ENCODE data around the gene OSM.

OSM gene

DNA sequence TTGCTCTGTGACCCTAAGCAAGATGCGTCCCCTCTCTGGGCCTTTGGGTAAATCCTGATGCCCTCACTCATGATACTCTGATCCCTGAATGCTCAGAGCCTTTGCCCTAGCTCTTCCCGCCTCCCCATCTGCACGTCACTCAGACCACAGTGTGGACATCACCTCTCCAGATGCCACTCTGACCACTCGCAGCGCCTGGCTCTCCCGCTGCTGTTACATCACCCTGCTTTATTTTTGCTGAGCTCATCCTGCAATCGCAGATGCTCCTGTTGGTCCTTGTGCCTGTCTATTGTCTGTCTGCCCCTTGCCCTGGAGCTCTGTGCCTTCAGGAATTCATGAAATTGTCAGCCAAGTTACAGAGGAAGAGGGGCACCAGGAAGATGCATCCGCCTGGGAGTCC, 5.5 kb downstream of the OSM start:
- no peak for DNase-seq

DNA sequence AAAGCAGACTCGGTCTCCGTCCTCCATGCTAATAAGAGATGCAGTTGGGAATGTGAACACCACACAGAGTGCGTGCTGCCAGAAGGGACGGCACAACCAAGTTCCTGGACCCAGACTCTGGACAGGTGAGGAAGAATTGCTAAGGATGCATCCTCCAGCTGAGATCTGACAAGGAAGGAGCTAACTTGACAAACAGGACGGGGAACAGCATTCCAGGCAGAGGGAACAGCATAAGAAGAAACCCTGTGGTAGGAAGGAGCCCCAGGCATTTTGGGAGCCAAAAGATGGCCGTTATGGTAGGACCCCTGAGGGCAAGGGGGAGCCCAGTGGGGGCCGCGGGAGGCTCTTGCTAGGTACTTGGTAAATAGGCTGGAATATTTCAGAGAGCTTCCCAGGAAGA, 6.0 kb downstream of the OSM start:
- DNase-seq: no peak

DNA sequence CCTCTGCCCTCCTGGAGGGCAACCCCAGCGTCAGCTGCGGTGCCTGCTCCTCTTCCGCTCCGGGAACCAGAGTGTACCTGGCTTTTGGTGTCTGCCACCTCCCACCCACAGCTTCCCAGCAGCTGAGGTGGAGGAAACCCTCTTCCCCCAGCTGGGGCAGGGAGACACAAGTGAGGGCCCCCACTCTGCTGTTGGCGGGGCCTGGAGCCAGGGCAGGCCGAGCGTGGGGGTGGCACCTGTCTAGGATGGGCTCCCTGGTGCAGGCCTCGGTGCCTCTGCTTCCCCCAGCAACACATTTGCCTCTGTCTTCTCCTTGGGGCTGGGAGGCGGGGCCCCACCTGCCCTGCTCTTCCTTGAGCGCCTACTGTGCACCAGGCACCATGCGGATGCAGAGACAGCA, 6.4 kb downstream of the OSM start:
- no peak for DNase-seq

DNA sequence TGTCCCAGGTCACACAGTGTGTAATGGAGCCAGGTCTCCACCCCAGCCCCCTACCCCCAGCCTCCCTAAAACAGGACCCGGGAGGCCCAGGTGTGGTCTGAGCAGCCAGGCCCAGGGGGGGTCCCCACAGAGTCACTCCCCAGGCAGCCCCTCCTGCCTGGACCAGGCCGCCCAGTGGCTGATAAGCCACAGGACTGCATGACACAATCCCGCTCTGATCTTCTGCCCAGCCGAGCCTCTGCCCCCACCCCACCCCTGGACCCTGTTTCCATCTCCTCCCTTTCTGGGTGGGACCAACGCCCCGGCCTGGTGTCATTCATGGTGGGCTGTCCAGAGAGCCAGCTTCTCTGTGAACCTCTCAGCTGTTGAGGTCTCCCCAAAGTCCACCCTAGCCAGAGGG, 12.3 kb downstream of the OSM start:
- DNase-seq: no peak

DNA sequence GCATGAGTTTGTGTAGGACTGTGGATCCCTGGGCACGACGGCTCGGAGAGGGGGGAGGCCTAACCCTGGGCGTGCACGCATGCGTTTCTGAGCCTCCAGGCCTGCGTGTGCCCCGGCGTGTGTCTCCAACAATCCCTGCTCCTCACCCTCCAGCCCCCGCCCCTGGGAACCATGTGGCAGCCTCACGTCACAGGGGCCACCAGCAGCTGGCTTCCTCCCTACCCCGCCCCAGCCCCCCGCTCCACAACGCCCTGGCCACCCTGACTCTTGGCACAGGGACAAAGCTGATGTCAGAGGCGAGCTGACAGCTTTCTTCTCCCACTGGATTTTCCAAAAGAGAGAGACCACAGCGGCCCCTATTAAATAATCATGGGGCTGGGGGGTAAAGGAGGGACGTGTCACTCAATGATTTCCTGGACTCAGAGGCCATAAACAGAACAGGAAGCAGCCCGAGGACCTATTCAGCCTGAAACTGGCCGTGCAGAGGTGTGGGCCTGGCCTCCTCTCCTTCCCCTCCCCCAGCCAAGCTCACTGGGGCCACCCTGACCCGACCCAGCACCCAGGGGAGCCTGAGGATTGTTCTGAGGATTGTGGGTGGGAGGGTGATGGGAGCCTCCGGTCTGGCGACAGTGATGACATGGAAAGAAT, 13.3 kb downstream of the OSM start:
- DNase-seq: peak; percentile 85

DNA sequence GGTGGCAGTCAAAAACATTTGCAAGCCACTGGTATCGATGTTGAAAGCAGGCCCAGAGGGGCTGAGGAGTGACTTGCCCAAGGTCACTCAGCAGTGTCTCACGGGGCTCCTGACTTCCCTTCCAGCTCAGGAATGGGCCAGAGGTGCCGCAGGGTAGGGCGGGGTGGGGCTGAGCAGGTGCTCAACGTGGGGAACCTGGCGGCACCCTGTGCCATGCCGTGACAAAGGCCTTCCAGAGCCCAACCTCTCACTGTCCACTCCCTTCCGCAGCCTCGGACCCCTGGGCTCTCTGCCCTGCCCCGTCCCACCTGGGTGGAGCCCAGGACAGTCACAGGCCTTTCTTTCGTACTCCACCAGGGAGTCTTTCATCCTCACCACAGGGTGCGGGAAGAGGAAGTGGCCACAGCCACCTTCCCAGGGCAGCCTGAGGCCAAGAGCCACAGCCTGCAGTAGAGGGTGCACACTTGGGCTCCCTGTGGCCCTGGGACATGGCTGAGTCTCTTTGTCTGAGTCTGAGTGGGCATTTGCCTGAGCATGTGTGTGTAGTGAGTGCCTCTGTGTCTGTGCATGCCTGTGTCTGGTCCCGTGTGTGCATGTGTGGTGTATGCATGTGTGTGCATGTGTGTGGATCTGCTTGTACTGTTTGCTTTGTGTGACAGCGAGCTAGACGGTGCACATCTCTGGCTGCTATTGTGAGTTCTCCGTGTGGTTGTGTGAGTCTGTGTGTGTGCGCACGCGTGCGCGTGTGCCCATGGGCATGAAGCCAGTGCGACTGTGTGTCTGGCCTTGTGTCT, 14.0 kb downstream of the OSM start:
- no peak for DNase-seq

DNA sequence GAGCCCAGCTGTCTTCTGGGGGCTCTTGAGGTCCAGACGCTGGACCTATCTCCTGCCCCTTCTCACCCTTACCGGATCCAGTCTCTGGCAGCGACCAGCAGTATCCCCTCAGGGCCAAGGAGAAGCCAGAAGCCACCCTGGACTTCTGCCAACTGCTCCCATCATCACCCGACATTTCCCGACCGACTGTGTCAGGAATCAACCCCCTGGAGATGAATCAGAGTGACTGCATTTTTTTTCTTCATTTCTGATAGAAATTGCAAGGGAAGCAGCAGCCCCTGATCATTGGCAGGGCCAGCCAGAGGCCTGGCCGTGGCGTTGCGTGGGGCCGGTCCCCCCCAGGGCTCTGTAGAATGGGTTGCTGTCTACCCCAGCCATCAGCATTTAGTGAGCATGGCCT, 14.9 kb downstream of the OSM start:
- DNase-seq: no peak

DNA sequence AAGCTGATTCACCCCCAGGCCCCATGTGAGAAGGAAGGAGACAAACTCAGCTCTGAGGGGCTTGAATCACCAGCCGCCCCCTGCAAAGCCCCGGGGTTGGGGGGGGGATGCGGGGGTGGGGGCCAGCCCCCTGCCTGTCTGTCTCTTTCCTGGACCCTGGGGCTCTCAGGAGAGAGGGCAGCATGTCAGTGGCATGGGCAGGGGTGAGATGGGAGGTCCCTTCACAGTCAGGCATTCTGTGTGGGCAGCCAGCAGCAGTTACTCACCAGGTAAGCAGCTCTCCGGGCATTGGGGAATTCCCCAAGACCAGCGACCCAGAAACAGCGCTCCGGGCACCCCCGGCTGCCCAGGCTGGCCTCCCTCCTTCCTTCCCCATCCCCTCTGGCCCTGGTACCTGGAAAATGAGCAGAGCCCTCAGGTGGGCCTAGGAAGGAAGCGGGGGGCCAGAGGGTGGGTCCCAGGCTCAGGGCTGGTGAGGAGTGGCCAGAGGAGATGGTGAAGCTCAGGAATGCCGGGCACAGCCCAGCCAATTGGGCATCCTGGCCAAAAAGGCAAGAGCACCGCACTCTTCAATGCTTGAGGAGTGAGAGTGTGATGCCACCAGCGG, 15.9 kb downstream of the OSM start:
- no peak for DNase-seq

DNA sequence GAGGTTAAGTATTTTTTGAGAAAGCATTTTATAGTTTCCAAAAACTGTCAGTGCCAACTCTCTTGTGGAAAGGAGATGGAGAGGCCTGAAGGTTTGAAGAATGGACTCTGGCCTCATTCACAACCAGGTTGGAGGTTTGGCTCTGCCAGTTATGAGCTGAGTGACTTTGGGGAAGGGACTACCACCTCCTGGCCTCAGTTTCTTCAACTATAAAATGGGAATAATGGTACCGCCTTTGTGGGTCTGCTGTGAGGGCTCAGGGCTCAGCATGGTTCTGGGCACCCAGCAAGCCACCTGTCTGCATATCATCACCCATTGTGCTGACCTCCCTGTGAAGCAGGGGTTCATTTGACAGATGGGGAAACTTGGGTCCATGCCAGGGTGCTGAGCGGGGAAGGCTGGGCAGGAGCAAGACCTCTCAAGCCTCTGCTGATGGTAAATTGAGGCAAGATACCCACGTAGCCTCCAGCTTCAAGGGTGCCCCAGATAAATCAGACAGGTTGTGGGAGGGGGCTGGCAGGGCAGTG, 16.5 kb downstream of the OSM start:
- DNase-seq: no peak

DNA sequence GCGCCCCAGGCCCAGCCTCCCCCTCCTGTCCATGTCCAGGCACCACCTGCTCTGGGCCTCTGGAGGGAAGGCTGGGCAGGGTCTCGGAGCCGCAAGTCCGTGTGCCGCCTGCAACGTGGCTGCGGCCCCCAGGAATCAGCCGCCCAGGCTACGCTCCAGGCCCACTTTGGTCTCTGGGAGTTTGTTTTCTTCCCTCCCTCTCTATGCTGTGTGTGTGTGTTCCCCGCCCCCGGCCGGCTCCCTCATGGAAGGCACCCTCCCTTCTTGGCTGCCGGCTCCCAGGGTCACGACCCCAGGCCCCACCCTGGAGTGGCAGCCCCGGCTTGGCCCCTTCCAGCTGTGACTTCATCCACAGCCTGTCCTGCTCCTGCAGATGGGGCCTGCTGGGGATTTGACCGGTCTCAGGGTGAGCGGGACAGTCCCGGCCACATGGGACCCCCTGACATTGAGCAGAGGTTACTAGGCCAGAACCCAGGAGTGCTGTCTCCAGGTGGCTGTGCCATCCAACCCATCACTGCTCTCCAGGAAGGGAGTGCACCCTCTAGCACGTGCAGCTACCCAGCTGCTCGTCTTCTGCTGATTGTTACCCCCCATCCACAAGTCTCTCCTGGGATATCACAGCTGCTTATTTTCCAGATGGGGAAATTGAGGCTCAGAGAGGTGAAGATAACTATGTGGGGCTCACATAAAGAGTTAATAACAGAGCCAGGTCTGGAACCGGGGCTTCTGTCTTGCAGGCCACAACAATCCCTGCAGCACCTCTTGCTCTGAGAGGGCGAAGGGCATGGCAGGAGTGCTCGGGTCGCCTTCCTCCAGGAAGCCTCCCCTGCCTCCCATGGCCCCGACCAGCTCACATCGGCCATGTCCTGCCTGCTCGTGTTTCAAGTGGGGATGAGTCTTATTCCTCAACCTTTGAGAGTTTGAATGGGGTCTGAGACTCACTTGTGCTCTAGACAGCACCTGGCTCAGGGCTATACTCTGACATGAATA, 17.3 kb downstream of the OSM start:
- peak; percentile 78 for DNase-seq

DNA sequence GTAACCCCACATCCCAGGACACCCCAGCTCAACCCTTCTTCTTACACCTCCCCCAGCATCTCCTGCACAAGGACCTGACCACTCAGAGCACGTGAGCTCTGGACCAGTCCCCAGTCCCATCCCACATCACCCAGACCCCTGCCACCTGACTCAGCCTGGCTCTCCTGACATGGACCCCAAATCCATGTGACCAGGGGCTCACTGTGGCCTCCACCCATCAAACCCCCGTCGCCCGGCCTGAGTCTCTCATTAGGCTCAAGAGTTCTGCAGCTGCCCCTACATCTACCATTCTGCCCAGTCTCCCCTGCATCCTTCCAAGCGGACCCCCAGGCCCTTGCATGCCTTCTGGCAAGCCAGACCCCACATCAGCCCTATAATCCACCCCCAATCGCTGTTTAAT, 18.2 kb downstream of the OSM start:
- DNase-seq: no peak

DNA sequence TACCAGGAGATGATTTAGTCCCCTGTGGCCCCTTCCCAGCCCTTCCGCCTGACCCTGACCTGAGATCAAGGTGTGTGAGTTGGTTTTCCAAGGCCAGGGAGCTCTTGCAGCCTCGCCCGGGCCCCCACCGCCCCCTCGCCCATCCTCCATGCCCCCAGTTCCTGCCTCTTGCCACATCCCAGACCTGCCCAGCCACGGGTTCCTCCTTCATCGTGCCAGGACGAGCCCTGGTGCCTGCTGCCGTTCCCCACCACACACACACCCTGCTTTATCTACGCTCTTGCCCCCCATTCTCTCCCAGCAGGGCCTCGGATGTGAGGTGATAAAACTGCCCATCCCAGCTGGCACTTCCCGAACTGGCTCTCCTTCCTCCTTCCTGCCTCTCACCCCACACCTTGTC, 18.7 kb downstream of the OSM start:
- no peak for DNase-seq

DNA sequence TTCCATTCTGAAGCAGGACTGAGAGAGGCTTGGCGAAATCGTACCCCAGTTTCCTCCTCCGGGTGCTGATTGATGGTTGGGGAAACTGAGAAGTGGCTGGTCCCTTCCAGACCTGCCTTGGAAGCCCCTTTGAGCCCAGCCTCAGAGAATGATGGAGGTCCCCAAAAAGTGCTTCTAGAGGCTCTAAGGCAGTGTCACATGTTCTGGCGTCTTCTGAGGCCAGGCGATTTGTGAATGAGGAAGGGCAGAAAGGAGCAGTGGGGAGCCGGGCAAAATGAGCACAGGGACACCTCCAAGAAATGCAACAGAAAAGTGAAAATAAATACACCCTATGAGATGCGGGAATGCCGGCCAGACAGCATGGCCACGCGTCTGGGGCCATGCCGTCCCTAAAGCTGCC, 19.1 kb downstream of the OSM start:
- DNase-seq: no peak

DNA sequence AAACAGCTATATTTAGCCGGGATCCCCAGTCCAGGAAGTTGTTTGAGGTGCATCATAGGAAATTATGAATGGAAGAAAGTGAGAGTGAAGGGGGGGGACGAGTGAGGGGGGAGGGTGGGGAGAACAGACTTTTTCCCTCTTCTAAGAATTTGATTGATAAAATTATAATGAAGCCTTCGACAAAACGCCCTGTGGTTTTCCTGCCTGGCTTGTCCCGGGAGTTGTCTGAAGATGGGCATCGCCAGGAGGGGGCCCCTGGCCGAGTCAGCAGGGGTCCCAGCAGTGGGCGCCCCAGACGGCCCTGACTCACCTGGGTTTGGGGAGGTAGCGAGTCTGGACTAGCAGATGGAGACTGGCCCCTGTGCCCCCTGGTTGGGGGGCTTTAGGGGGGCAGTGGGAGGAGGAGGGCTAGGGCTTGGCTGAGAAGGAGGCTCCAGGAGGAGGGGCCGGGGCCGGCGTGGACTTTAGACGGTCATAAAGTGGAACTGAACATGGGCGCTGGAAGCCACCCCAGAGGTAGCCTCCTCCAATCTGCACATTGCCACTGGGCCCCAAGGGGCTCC, 19.8 kb downstream of the OSM start:
- DNase-seq: no peak

DNA sequence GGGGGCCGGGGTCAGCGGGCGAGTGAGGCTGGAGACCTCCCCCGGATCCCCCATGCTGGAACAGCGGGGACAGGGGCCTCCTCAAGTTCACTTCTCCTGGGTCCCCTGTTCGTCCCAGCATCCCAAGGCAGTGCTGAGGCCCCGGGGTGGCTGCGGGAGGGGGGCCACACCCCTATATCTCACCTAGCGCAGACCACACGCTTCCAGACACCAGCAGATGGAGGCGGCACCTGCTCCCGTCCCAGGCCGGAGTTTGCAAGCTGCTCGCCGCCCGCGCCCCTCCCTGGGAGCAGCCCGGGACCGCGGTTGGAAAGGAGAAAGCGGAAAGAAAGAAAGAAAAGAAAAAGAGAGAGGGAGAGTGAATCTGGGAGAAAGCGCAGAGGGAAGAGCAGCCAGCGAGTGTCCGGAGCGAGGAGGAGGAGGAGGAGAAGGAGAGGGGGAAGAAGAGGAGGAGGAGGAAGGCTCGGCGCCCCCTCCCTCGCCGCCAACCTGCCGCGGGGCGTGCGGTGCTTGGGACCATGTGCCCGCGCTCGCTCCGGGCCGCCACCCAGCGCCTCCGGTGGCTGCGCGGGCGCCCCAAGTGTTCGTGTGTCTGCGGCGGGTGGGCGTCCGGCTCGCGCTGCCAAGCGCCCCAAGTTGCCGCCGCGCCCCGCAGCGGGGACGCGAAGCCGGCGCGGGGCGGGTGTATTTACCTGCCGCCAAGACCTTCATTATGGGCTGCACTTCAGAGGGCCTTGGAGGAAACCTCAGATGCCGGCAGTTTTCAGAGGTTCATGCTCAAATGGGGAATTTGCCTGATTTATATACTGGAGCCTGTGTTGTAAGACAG, 20.5 kb downstream of the OSM start, which contains the start of gene LIF:
TSS of gene LIF (minus strand) at position 775 of the 829 bp plus-strand sequence. CDS start at position 711, 64 bp downstream.
- DNase-seq: no peak

DNA sequence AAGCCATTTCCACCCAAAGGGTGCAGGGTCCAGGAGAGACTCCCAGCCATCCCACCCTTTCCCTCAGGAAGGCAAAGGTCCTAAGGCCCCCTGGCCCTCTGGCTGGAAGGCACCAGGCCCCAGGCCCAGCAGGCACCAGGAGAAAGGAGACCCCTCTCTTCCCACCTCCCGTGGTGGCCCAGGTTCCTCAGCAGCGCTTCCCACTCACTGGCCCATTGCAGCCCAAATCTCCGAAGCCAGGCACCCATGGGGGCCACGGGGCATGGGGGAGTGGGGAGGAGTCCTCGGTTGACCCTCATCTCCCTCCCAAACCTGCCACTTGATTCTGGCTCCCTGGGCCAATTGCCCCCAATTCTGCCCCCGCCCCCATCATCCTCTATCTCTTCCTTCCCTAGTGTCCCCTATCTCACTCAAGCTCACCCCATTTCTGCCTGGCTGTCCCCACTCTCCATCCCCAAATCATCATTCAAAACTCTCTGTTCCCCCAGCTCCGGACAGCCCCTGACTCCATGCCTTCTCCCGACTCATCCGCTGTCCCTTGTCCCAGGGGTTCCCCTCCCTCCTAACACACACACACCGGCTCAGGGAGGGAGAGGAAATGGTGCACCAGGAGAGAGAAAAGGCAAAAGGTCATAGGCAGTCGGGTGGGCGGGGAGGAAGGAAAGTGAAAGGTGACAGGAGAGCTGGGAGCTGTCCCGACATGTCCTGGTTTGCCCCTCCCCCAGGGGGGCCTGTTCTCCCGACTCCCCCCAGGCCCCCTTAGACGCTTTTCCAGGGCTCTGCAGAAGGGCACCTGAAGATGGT, 21.3 kb downstream of the OSM start:
- DNase-seq: no peak

DNA sequence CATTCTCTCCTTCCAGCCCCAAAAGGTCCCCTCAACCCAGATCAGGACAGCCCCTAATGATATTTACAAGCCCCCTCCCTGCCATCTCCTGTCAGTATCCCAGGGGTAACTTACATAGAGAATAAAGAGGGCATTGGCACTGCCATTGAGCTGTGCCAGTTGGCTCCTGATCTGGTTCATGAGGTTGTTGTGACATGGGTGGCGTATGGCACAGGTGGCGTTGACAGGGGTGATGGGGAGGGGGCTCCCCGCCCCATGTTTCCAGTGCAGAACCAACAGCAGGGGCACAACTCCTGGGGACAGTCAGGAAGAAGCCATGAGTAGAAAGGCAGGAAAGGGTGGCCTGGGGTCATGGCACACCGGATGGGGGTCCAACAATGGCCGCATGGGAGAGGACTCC, 22.0 kb downstream of the OSM start:
- DNase-seq: no peak

DNA sequence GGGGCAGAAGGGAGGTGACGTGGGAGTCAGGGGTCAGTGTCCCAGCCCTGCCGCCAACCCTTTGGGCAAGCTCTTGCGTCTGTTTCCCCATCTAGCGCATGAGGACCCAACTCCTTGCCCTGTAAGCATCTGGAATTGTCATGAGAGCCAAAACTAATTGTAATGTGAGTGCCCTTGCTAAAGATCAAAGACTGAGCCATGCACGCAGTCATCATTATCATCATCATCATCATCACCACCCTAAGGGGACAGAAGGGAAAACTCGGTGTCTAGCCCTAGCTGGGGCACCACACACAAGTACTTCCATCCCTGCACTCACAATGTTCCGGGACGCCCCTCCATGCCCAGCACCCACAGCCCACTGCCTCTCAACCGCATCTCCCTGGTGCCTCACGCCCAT, 22.6 kb downstream of the OSM start:
- no peak for DNase-seq

DNA sequence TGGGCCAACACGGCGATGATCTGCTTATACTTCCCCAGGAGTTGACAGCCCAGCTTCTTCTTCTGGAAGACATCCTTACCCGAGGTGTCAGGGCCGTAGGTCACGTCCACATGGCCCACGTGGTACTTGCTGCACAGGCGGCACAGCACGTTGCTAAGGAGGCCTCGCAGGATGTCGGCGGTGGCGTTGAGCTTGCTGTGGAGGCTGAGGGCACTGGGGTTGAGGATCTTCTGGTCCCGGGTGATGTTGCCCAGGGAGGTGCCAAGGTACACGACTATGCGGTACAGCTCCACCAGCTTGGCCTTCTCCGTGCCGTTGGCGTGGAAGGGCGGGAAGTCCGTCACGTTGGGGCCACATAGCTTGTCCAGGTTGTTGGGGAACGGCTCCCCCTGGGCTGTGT, 23.0 kb downstream of the OSM start:
- no peak for DNase-seq

DNA sequence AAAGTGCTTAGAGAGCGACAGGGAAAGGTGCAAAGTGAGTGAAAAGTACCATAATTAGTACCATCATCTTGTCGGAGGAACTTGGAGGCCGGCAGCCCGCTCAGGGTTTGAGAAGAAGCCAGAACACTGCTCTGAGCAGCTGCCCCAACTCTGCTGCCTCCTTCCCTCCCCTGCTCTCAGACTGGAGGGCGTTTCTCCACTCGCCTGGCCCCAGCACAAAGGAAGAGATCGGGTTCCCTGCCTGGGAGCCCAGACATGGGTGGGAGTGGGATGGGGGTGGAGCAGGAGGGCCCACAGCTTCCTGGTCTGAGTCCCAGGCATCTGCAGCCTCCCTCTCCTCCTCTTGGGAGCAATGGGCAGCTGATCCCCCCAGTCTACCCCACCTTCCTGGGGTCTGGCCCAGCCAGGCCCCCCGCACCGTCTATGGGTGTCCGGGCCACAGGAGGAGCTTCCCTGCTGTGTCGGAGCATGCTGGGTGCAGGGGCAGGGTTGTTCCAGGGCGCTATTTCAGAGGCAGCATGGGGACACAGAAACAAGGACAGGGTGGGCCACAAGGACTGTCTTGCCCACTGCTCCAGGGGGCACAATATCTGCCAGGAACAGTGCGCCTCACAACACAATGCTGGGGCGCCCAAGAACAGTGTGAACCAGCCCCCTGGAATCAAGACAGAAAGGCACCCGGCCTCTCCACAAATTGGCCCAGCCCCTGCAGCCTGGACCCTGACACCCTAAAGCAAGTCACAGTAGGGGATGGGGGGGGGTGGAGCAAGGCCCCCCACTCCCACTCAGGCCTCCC, 24.9 kb downstream of the OSM start:
- peak; percentile 74 for DNase-seq
